ENCODE measurements around the gene KLHL17.
"Not testable (repeated sequence)": the region's sequence is repeated elsewhere in the genome, so short reads cannot be mapped to it uniquely, and the experiment has no call there.

KLHL17 gene

GRCh38 chr1:998995-999724 lies 38.8 kb downstream of the KLHL17 start:
- peaks cover 9 to 10% of the 10 kb centered on the region in 2 donors for H3K4me1 Mint-ChIP-seq (ENCODE audit: low read depth in 2 of 2)
- peak; percentile 26 for ATAC-seq (replicated peaks)
- DNase-seq = peak in 1 of 3 experiments; percentile 40
- H3K4me3 Mint-ChIP-seq = peak overlapping the region; percentile 27 to 31
- H3K27ac Mint-ChIP-seq = no peak overlapping the region
- H3K36me3 Mint-ChIP-seq (ENCODE audit: insufficient read depth) = peaks cover 30% of the 10 kb centered on the region
- H3K9me3 Mint-ChIP-seq = no peaks in the 10 kb centered on the region
- H3K27me3 Mint-ChIP-seq = peaks cover 38 to 68% of the 10 kb centered on the region in 2 donors

DNA sequence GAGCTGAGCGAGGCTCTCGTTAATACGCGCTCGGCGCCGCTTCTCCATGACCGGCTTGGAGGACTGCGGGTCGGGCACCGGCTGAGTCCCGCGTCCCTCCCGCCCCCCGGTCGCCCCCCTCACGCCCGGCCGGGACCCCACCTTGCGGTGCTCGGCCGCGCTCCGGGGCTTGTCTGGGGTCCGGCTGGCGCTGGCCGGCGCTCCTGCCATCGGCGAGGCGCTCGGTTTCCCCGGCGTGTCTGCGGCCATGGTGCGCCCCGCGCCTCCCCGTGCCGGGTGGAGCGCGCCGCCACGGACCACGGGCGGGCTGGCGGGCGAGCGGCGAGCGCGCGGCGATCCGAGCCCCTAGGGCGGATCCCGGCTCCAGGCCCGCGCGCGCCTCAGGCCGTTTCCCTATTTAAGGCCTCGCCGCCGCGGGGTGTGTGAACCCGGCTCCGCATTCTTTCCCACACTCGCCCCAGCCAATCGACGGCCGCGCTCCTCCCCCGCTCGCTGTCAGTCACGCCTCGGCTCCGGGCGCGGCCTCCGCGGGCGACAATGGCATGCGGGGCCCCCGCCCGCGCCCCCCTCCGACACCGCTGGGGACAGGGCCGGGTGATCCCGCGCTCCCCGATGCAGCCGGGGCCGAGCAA lies 39.5 kb downstream of the KLHL17 start, which contains the start of gene HES4:
TSS of gene HES4 (minus strand) at position 373 of the 632 bp plus-strand sequence. CDS start at position 249, 124 bp downstream.
- H3K36me3 Mint-ChIP-seq (ENCODE audit: insufficient read depth) = peaks cover 32% of the 10 kb centered on the region
- no peaks in the 10 kb centered on the region for H3K9me3 Mint-ChIP-seq
- H3K27ac Mint-ChIP-seq = peak within 1 kb of the TSS; percentile 71 to 77
- peaks cover 41 to 69% of the 10 kb centered on the region in 2 donors for H3K27me3 Mint-ChIP-seq
- DNase-seq = peak; percentile 44 to 51 (median 51)
- H3K4me1 Mint-ChIP-seq (ENCODE audit: low read depth in 2 of 2) = peaks cover 11 to 13% of the 10 kb centered on the region in 2 donors
- peak within 1 kb of the TSS; percentile 75 to 77 for H3K4me3 Mint-ChIP-seq
- peak; percentile 51 for ATAC-seq (replicated peaks)

DNA sequence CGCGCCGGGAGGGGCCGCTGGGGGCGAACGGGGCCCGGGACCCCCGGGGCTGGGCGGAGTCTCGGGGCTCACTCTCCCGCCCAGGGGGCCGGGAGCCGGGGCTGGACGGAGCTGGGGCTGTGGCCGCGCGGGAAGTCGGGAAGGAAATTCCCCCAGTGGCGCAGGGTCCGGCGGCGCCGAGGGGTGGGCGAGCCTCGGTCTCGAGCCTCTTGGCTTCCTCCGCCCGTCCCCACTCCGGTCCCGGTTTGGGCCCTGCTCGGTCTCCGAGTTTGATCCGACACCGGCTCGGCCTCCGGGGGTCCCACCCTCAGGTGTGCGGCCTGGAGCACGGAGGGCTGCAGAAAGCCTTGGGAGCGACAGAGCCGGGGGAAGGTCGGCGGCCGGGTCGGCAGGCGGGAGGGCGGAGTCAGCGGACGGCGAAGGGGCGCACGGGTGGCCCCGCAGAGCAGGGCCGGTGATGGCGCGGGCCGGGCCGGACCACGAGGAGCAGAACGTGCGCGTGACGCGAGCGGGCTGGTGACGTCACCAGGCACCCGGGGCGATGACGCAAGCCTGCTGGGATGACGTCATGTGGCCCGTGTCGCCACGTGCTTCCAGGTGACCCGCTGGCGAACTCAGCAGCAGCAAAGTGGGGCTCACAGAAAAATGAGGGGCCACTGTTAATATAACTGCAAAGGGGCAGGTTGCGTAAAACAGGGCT lies 40.1 kb downstream of the KLHL17 start:
- H3K36me3 Mint-ChIP-seq (ENCODE audit: insufficient read depth) = peaks cover 30% of the 10 kb centered on the region
- H3K4me3 Mint-ChIP-seq = peak overlapping the region; percentile 75 to 77
- DNase-seq (peak; percentile 72 to 81 (median 75)), ATAC-seq (replicated peaks) (peak; percentile 45)
- no peaks in the 10 kb centered on the region for H3K9me3 Mint-ChIP-seq
- H3K4me1 Mint-ChIP-seq (ENCODE audit: low read depth in 2 of 2) = peaks cover 16 to 18% of the 10 kb centered on the region in 2 donors
- H3K27ac Mint-ChIP-seq = peak overlapping the region; percentile 71 to 77
- peaks cover 43 to 69% of the 10 kb centered on the region in 2 donors for H3K27me3 Mint-ChIP-seq

GRCh38 chr1:1001057-1001783 lies 40.8 kb downstream of the KLHL17 start:
- Mint-ChIP-seq H3K9me3 (no peaks in the 10 kb centered on the region), H3K27ac (peak overlapping the region; percentile 71 to 77), H3K27me3 (peaks cover 41 to 69% of the 10 kb centered on the region in 2 donors), H3K36me3 (ENCODE audit: insufficient read depth) (peaks cover 29% of the 10 kb centered on the region), H3K4me3 (peak overlapping the region; percentile 75 to 77), H3K4me1 (ENCODE audit: low read depth in 2 of 2) (peaks cover 12 to 15% of the 10 kb centered on the region in 2 donors)
- ATAC-seq (replicated peaks) (no peak), DNase-seq (no peak)

- H3K4me3 Mint-ChIP-seq = no peak overlapping the region
- no peaks in the 10 kb centered on the region for H3K9me3 Mint-ChIP-seq
- H3K36me3 Mint-ChIP-seq (ENCODE audit: insufficient read depth) = peaks cover 16% of the 10 kb centered on the region
- no peak for ATAC-seq (replicated peaks)
- no peak overlapping the region for H3K27ac Mint-ChIP-seq
- DNase-seq = no peak
- H3K27me3 Mint-ChIP-seq = peaks cover 40 to 66% of the 10 kb centered on the region in 2 donors
- peaks cover 12 to 13% of the 10 kb centered on the region in 2 donors for H3K4me1 Mint-ChIP-seq (ENCODE audit: low read depth in 2 of 2)
Observed at GRCh38 chr1:1003618-1004419, 43.4 kb downstream of the KLHL17 start.

DNA sequence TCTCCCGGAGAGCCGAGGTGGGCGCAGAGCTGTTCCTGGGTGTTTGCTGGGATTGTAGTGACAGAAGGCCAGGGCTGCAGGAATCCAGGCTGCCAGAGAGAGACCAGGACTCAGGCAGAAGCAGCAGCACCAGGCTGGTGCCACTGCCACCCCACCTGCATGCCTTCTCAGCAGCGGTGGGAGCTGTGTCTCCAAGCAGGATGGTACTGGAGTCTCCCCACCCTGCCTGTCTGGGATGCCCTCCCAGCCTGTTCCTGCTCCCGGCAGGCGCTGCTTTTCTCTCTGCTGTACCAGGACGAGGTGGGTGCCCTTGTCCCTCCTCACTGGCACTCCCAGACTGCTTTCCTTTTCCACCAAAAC lies 44.0 kb downstream of the KLHL17 start:
- Mint-ChIP-seq H3K27ac (peak overlapping the region in 1 of 2 donors; percentile 8), H3K4me3 (no peak overlapping the region), H3K36me3 (ENCODE audit: insufficient read depth) (peaks cover 16% of the 10 kb centered on the region), H3K4me1 (ENCODE audit: low read depth in 2 of 2) (peaks cover 15 to 17% of the 10 kb centered on the region in 2 donors), H3K9me3 (no peaks in the 10 kb centered on the region), H3K27me3 (peaks cover 40 to 72% of the 10 kb centered on the region in 2 donors)
- ATAC-seq (replicated peaks) (no peak), DNase-seq (no peak)

DNA sequence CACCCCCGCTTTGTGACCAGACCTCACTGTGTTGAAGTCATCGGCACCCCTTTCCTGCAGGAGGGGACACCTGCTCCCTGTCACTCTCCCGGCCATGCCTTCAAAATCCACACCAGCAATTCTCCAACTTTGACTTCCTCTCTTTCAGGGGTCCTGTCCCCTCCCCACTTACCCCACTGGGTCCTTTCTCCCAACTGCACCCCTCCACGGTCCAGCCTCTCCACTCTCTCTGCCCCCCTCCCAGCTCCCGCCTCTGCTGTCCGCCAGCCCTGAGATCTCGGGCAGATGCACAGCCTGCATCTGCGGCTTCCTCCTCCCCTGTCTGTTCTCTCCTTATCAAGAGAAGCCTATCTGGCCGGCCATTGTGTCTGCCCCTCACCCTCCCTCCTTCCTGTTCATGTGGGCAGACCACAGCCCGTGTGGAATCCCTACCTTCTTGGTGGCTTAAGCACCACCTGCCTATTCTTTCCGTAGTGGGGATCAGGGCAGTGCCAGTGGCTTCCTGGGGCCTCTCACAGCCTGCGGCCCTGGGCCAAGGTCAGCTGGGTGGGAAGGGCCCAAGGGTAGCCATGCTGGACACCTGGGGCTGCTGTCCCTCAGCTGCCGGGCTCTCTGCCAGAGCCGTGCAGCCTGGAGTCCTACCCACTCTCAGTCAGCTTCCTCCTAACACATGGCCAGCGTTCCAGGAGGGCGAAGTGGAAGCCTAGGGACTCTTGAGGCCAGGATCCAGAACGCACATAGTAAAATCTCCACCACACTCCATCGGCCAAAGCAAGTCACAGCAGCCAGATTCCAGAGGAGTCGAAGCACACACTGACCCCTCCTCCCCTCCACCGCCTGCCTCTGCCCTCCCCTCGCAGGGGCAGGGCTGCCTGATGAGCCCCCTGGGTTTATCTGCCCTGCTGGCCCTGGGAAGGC lies 44.7 kb downstream of the KLHL17 start:
- H3K9me3 Mint-ChIP-seq = no peaks in the 10 kb centered on the region

GRCh38 chr1:1005774-1006304 lies 45.5 kb downstream of the KLHL17 start:
- ATAC-seq (replicated peaks) (no peak), DNase-seq (no peak)
- peaks cover 36 to 68% of the 10 kb centered on the region in 2 donors for H3K27me3 Mint-ChIP-seq
- no peak overlapping the region for H3K27ac Mint-ChIP-seq
- H3K4me3 Mint-ChIP-seq = no peak overlapping the region
- H3K4me1 Mint-ChIP-seq (ENCODE audit: low read depth in 2 of 2) = peaks cover 13 to 15% of the 10 kb centered on the region in 2 donors
- peaks cover 10% of the 10 kb centered on the region for H3K36me3 Mint-ChIP-seq (ENCODE audit: insufficient read depth)
- no peaks in the 10 kb centered on the region for H3K9me3 Mint-ChIP-seq

More for the DNA sequence above, 44.7 kb downstream of the KLHL17 start:
- peaks cover 16% of the 10 kb centered on the region for H3K36me3 Mint-ChIP-seq (ENCODE audit: insufficient read depth)
- no peak for DNase-seq
- H3K4me3 Mint-ChIP-seq = peak overlapping the region in 1 of 2 donors; percentile 43
- peaks cover 40 to 73% of the 10 kb centered on the region in 2 donors for H3K27me3 Mint-ChIP-seq
- peak overlapping the region; percentile 8 to 36 for H3K27ac Mint-ChIP-seq
- H3K4me1 Mint-ChIP-seq (ENCODE audit: low read depth in 2 of 2) = peaks cover 15 to 17% of the 10 kb centered on the region in 2 donors
- no peak for ATAC-seq (replicated peaks)

DNA sequence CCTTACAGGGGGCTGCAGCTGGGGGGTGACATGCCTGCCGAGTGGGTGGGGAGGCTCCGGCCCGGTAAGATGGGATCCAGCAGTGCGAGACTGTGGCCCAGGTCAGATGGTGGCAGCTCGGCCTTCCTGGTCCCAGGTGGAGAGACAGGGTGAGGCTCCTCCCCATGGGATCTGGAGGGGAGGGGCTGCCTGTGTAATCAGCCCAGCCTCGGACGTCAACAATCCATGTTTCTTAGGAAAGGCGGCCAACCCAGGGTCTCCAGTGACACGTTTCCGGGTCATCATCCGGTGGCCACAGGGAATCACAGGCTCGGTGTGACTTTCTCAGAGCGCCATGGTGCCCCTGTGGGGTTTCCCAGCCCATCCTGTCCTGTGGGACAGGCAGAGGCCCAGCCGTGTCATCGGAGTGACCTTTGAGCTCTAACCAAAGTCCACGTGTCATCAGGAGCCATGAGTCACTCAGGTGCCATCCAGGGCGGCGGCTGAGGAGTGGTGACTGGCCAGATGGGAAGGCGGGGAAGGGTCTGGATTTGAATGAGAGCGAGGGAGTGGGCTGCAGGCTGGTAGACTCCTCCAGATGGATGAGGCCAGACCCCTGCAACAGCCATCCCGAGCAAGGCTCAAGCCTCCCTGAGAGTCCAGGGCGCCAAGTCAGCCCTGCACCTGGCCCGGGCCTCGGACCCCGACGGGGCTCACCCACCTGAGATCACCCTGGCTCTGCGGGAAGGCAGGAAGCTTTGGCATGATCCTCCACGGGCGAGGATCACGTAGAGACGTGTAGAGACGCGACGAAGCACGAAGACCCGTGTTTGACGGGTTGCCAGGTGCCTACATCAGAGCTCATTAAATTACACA lies 46.1 kb downstream of the KLHL17 start:
- peaks cover 6% of the 10 kb centered on the region for H3K36me3 Mint-ChIP-seq (ENCODE audit: insufficient read depth)
- H3K27ac Mint-ChIP-seq = peak overlapping the region in 1 of 2 donors; percentile 53
- H3K27me3 Mint-ChIP-seq = peaks cover 33 to 62% of the 10 kb centered on the region in 2 donors
- peaks cover 10 to 12% of the 10 kb centered on the region in 2 donors for H3K4me1 Mint-ChIP-seq (ENCODE audit: low read depth in 2 of 2)
- ATAC-seq (replicated peaks) (no peak), DNase-seq (no peak)
- H3K9me3 Mint-ChIP-seq = no peaks in the 10 kb centered on the region
- H3K4me3 Mint-ChIP-seq = no peak overlapping the region

DNA sequence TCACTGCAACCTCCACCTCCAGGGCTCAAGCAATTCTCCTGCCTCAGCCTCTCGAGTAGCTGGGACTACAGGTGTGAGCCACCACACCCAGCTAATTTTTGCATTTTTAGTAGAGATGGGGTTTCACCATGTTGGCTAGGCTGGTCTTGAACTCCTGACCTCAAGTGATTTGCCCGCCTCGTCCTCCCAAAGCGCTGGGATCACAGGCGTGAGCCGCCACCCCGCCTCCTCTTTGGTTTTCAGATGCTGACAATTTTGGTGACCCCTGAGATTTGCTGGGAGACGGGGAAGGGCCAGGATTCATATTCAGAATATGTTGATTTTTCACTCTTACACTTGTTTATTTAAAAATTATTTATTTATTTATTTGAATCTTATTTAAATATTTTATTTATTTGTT lies 49.7 kb downstream of the KLHL17 start:
- not testable (repeated sequence) for ATAC-seq (replicated peaks); H3K27ac Mint-ChIP-seq; H3K4me3 Mint-ChIP-seq; H3K9me3 Mint-ChIP-seq; DNase-seq
- H3K36me3 Mint-ChIP-seq (ENCODE audit: insufficient read depth) = peaks cover 12% of the 10 kb centered on the region
- H3K27me3 Mint-ChIP-seq = peaks cover 15 to 29% of the 10 kb centered on the region in 2 donors
- peaks cover 21 to 26% of the 10 kb centered on the region in 2 donors for H3K4me1 Mint-ChIP-seq (ENCODE audit: low read depth in 2 of 2)

All from effector memory CD8-positive, alpha-beta T cell (primary cell).